Measurements from ENCODE around the gene CHRNG. TPM values are rescaled to one million over a fixed set of nuclear protein-coding genes. Genes with fewer than 3 reads are reported as not detected.

The CHRNG gene
- polyA plus RNA-seq, 1 donor from 2014 or later: not detected

DNA sequence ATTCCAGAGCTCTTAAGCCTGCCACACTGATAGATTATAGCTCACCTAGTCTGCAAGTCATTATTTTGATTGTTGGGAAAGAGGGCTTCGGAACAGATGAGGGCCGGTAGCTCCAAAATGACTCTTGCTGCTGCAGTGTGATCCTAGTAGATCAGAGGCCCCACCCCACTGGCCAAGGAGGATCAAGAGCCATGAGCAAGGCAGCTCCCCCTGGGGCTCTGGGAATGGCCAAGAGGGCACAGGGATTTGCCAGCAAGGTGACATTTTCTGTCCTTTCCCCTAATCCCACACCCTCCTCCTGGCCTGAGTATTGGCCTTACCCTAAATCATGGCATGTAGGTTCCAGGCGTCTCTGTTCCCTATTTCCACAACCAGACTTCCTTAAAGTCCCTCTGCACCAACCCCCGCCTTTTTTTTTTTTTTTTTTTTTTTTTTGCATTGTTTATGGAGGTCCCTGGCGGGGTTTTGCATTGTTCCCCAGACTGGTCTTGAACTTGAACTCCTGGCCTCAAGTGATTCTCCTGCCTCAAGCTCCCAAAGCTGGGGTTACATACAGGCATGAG is 47.5 kb downstream of the CHRNG start:
- no peaks in the 10 kb centered on the region for H3K79me2 ChIP-seq (replicated peaks; ENCODE audit: insufficient read depth, low read length)
- H3K9ac ChIP-seq (ENCODE audit: low read length): no peak overlapping the region
- H3K27ac ChIP-seq (ENCODE audit: low read length): no peak overlapping the region
- H3K4me3 ChIP-seq (ENCODE audit: low read length): no peak overlapping the region
- no peak overlapping the region for H2AFZ ChIP-seq (ENCODE audit: low read depth, low read length)
- H4K20me1 ChIP-seq (ENCODE audit: insufficient read depth): no peaks in the 10 kb centered on the region
- H3K9me2 ChIP-seq (ENCODE audit: insufficient read depth, low read length): no peaks in the 10 kb centered on the region
- no peak overlapping the region for H3K4me2 ChIP-seq (ENCODE audit: low read length)
- TF ChIP-seq POLR2AphosphoS5 (IDR thresholded peaks at IDR 0.05) (no peak), SMC3 (conservative IDR thresholded peaks at IDR 0.05; ENCODE audit: poor library complexity) (no peak), MXI1 (conservative IDR thresholded peaks at IDR 0.05; ENCODE audit: poor library complexity, severe bottlenecking) (no peak), TAF1 (IDR thresholded peaks at IDR 0.05; ENCODE audit: low read depth) (no peak)
- TF ChIP-seq, protein P1, sequence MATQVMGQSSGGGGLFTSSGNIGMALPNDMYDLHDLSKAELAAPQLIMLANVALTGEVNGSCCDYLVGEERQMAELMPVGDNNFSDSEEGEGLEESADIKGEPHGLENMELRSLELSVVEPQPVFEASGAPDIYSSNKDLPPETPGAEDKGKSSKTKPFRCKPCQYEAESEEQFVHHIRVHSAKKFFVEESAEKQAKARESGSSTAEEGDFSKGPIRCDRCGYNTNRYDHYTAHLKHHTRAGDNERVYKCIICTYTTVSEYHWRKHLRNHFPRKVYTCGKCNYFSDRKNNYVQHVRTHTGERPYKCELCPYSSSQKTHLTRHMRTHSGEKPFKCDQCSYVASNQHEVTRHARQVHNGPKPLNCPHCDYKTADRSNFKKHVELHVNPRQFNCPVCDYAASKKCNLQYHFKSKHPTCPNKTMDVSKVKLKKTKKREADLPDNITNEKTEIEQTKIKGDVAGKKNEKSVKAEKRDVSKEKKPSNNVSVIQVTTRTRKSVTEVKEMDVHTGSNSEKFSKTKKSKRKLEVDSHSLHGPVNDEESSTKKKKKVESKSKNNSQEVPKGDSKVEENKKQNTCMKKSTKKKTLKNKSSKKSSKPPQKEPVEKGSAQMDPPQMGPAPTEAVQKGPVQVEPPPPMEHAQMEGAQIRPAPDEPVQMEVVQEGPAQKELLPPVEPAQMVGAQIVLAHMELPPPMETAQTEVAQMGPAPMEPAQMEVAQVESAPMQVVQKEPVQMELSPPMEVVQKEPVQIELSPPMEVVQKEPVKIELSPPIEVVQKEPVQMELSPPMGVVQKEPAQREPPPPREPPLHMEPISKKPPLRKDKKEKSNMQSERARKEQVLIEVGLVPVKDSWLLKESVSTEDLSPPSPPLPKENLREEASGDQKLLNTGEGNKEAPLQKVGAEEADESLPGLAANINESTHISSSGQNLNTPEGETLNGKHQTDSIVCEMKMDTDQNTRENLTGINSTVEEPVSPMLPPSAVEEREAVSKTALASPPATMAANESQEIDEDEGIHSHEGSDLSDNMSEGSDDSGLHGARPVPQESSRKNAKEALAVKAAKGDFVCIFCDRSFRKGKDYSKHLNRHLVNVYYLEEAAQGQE (IDR thresholded peaks at IDR 0.05; ENCODE audit: borderline replicate concordance): no peak
- H3K27me3 ChIP-seq (ENCODE audit: insufficient read depth, low read depth, low read length): no peaks in the 10 kb centered on the region
- H3K9me3 ChIP-seq (ENCODE audit: low read length): no peaks in the 10 kb centered on the region
- H3F3A ChIP-seq (ENCODE audit: insufficient read depth, low read length, poor library complexity, severe bottlenecking): no peaks in the 10 kb centered on the region
- no peaks in the 10 kb centered on the region for H3K36me3 ChIP-seq (ENCODE audit: insufficient read depth, low read length)

DNA sequence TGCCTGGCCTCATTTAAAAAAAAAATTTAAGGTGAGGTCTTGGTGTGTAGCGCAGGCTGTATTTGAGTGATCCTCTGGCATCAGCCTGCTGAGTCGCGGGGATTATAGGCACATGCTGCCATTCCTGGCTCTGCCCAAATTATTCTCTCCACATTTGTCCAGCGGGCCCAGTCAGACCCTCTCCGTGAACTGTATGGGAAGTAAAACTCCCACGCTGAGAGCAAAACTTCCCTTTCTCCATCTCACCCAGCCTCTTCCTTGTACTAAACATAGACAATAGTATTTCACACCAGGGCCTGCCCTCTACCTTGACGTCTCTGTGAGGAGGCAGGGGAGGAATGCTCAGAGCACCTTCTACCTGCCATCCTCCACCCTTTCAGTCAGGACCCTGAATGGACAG is 48.0 kb downstream of the CHRNG start:
- Histone ChIP-seq H3K4me2 (ENCODE audit: low read length) (no peak overlapping the region), H4K20me1 (ENCODE audit: insufficient read depth) (no peaks in the 10 kb centered on the region), H2AFZ (ENCODE audit: low read depth, low read length) (no peak overlapping the region), H3K27ac (ENCODE audit: low read length) (no peak overlapping the region), H3F3A (ENCODE audit: insufficient read depth, low read length, poor library complexity, severe bottlenecking) (no peaks in the 10 kb centered on the region), H3K9me2 (ENCODE audit: insufficient read depth, low read length) (no peaks in the 10 kb centered on the region), H3K4me3 (ENCODE audit: low read length) (no peak overlapping the region), H3K79me2 (replicated peaks; ENCODE audit: insufficient read depth, low read length) (no peaks in the 10 kb centered on the region), H3K9ac (ENCODE audit: low read length) (no peak overlapping the region), H3K36me3 (ENCODE audit: insufficient read depth, low read length) (no peaks in the 10 kb centered on the region), H3K9me3 (ENCODE audit: low read length) (no peaks in the 10 kb centered on the region), H3K27me3 (ENCODE audit: insufficient read depth, low read depth, low read length) (no peaks in the 10 kb centered on the region)
- TF ChIP-seq EZH2 (IDR thresholded peaks at IDR 0.05; ENCODE audit: borderline replicate concordance, insufficient read depth, low read length, poor library complexity, severe bottlenecking) (no peak), MXI1 (conservative IDR thresholded peaks at IDR 0.05; ENCODE audit: poor library complexity, severe bottlenecking) (no peak)

DNA sequence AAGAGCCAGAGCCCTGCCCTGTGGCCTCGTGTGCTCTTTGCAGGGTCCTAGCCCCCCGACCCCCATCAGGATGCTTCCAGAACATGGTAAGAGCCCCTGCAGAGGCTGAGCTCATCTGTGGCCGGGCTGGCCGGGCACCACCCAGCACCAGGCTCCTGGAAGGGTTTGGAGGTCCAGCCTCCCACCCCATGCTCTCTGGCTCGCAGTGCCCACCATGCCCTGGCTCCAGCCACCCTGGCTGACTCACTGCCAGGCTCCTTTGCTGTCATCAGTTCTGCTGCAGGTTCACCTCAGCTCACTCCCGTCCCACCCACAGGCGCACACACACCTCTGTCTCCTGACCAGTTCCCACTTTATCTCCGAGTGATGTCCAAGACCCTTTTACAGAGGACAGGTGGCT is 48.5 kb downstream of the CHRNG start:
- Histone ChIP-seq H3K79me2 (replicated peaks; ENCODE audit: insufficient read depth, low read length) (no peaks in the 10 kb centered on the region), H3K36me3 (ENCODE audit: insufficient read depth, low read length) (no peaks in the 10 kb centered on the region), H3F3A (ENCODE audit: insufficient read depth, low read length, poor library complexity, severe bottlenecking) (no peaks in the 10 kb centered on the region), H3K9me3 (ENCODE audit: low read length) (no peaks in the 10 kb centered on the region), H4K20me1 (ENCODE audit: insufficient read depth) (no peaks in the 10 kb centered on the region), H2AFZ (ENCODE audit: low read depth, low read length) (no peak overlapping the region), H3K9ac (ENCODE audit: low read length) (no peak overlapping the region), H3K4me2 (ENCODE audit: low read length) (no peak overlapping the region), H3K27ac (ENCODE audit: low read length) (no peak overlapping the region), H3K9me2 (ENCODE audit: insufficient read depth, low read length) (no peaks in the 10 kb centered on the region), H3K27me3 (ENCODE audit: insufficient read depth, low read depth, low read length) (no peaks in the 10 kb centered on the region), H3K4me3 (ENCODE audit: low read length) (no peak overlapping the region)
- no peak for TF ChIP-seq MXI1 (conservative IDR thresholded peaks at IDR 0.05; ENCODE audit: poor library complexity, severe bottlenecking)
- no peak for TF ChIP-seq POLR2AphosphoS5 (IDR thresholded peaks at IDR 0.05)
- no peak for TF ChIP-seq SMC3 (conservative IDR thresholded peaks at IDR 0.05; ENCODE audit: poor library complexity)
- no peak for TF ChIP-seq CTCF (IDR thresholded peaks at IDR 0.05; ENCODE audit: poor library complexity, severe bottlenecking)
- TF ChIP-seq TAF1 (IDR thresholded peaks at IDR 0.05; ENCODE audit: low read depth): no peak
- no peak for TF ChIP-seq EP300 (conservative IDR thresholded peaks at IDR 0.05; ENCODE audit: poor library complexity, severe bottlenecking)
- no peak for TF ChIP-seq RAD21 (conservative IDR thresholded peaks at IDR 0.05)
- TF ChIP-seq, protein P1 (IDR thresholded peaks at IDR 0.05; ENCODE audit: borderline replicate concordance): no peak
- TF ChIP-seq EZH2 (IDR thresholded peaks at IDR 0.05; ENCODE audit: borderline replicate concordance, insufficient read depth, low read length, poor library complexity, severe bottlenecking): no peak

All from neural cell (in vitro differentiated cells).